ENCODE results near the gene TRIM38.

DNA sequence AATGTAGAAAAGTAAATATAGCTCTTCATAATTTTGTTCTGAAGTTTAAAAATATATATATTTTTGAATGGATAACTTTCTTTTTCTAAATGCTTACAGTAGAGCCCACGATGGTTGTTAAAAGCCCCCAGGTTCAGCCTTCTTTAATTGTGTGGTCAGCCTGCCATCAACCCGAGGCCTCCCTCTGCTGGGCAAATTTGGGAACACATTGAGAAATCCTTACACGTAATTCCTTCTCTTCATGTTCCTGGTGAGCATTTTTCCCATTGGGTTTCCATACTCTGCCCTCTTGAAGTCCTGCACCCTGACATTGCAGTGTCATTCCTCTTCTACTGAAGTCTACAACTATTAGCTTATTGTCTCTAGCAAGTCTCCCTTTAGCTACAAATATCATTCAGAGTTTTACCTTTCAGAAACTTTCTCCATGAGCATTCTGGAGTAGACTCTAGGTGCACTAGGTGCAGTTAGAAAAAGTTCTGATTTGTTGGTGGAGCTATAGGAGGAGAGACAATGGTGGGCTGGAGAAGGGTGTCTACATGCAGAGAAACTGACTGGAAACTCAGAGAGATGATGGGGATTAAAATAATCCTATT, 40.6 kb downstream of the TRIM38 start:
- TF ChIP-seq, protein P1, sequence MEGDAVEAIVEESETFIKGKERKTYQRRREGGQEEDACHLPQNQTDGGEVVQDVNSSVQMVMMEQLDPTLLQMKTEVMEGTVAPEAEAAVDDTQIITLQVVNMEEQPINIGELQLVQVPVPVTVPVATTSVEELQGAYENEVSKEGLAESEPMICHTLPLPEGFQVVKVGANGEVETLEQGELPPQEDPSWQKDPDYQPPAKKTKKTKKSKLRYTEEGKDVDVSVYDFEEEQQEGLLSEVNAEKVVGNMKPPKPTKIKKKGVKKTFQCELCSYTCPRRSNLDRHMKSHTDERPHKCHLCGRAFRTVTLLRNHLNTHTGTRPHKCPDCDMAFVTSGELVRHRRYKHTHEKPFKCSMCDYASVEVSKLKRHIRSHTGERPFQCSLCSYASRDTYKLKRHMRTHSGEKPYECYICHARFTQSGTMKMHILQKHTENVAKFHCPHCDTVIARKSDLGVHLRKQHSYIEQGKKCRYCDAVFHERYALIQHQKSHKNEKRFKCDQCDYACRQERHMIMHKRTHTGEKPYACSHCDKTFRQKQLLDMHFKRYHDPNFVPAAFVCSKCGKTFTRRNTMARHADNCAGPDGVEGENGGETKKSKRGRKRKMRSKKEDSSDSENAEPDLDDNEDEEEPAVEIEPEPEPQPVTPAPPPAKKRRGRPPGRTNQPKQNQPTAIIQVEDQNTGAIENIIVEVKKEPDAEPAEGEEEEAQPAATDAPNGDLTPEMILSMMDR (conservative IDR thresholded peaks at IDR 0.05) = peak; percentile 93
- TF ChIP-seq ZFX (IDR thresholded peaks at IDR 0.05) = no peak

Measured in C4-2B (cell line).